Activated CD4-positive, alpha-beta T cell treated with anti-CD3 and anti-CD28 coated beads, Interleukin-2, amount 50 U/mL, for 24 hours (primary cell): ENCODE measurements around the gene PPP1R17.

Experiments
- DNase-seq, 2 donors: peaks; one replicate each; pipeline ENCODE4 v3.0.0-alpha.2; 2020; ENCODE audit warnings: low read depth in 1 of 2, low spot score in 1 of 2

Gene PPP1R17

GRCh38 chr7:31699050-31699449 lies 12.0 kb downstream of the PPP1R17 start:
- DNase-seq, result no peak

- no peak for DNase-seq
Measured at GRCh38 chr7:31702354-31702753, 15.3 kb downstream of the PPP1R17 start.

- no peak for DNase-seq
Measured at GRCh38 chr7:31705377-31705776, 18.4 kb downstream of the PPP1R17 start.

GRCh38 chr7:31707089-31707488 lies 20.1 kb downstream of the PPP1R17 start:
- DNase-seq, result no peak

- no peak for DNase-seq
Measured at GRCh38 chr7:31710171-31710570, 23.2 kb downstream of the PPP1R17 start.

- no peak for DNase-seq
Measured at GRCh38 chr7:31716355-31716754, 29.3 kb downstream of the PPP1R17 start.

GRCh38 chr7:31720366-31720765 lies 33.4 kb downstream of the PPP1R17 start:
- no peak for DNase-seq

GRCh38 chr7:31724696-31725095 lies 37.7 kb downstream of the PPP1R17 start:
- no peak for DNase-seq

GRCh38 chr7:31729195-31729804 lies 42.3 kb downstream of the PPP1R17 start:
- DNase-seq, result no peak

- DNase-seq, result no peak
Measured at GRCh38 chr7:31734456-31734855, 47.4 kb downstream of the PPP1R17 start.

- no peak for DNase-seq
Measured at GRCh38 chr7:31735991-31736982, 49.3 kb downstream of the PPP1R17 start.

GRCh38 chr7:31741852-31742251 lies 54.8 kb downstream of the PPP1R17 start:
- no peak for DNase-seq

- peak in 1 of 2 donors; percentile 6 for DNase-seq
Measured at GRCh38 chr7:31744294-31744874, 57.4 kb downstream of the PPP1R17 start.

- DNase-seq, result no peak
Measured at GRCh38 chr7:31747553-31747952, 60.5 kb downstream of the PPP1R17 start.

- DNase-seq, result no peak
Measured at GRCh38 chr7:31748084-31748483, 61.1 kb downstream of the PPP1R17 start.

- DNase-seq, result no peak
Measured at GRCh38 chr7:31751726-31752125, 64.7 kb downstream of the PPP1R17 start.
